Ovary (tissue), 9 donors: ENCODE measurements around the gene SS18L1. TPM values are rescaled to one million over a fixed set of nuclear protein-coding genes. Genes with fewer than 3 reads are reported as not detected.

Experiments used
- DNase-seq, 5 donors: peaks; one replicate each; pipeline ENCODE4 v3.0.0-alpha.2; 2019 to 2020
- H3K27ac ChIP-seq, 2 donors: fragments of 200-600 bp; one replicate each; pipeline versions ENCODE4 v1.5.1 to v1.8.0; 2019 to 2022
- H3K27me3 ChIP-seq: fragments of 200-600 bp; one replicate; pipeline ENCODE4 v1.8.0; 2022
- H3K36me3 ChIP-seq: fragments of 200-600 bp; sonication (generic); one replicate; pipeline ENCODE4 v1.5.1; 2019
- H3K4me1 ChIP-seq: one replicate; pipeline ENCODE4 v1.8.1; 2013; ENCODE audit warnings: mild to moderate bottlenecking, moderate library complexity; ENCODE audit not compliant: insufficient read depth
- H3K4me3 ChIP-seq: fragments of 200-600 bp; sonication (generic); one replicate; pipeline ENCODE4 v1.5.1; 2017
- H3K9me3 ChIP-seq, 2 donors: fragments of 200-600 bp in 1 of 2; sonication (generic) in 1 of 2; one replicate each; pipeline versions ENCODE4 v1.5.1 to v1.8.1; 2013 to 2019; ENCODE audit warnings: mild to moderate bottlenecking in 1 of 2, moderate library complexity in 1 of 2
- CTCF ChIP-seq, 3 donors: fragments of 450-650 bp in 2 of 3; fragments of 200-600 bp in 1 of 3; IDR thresholded peaks; one replicate each; pipeline versions ENCODE4 v1.5.1 to v1.8.0; 2016 to 2022; ENCODE audit warnings: antibody characterized with exemption in 3 of 3, mild to moderate bottlenecking in 1 of 3
- EP300 ChIP-seq: sonication (generic); formaldehyde crosslinking; IDR thresholded peaks from one replicate; pipeline ENCODE4 v1.6.1; 2017; ENCODE audit warnings: antibody characterized with exemption
- POLR2A ChIP-seq: fragments of 450-650 bp; IDR thresholded peaks from one replicate; pipeline ENCODE4 v1.6.1; 2017; ENCODE audit warnings: antibody characterized with exemption, mild to moderate bottlenecking, moderate library complexity
- WGBS, 3 donors: extraction: QIAGEN DNeasy Blood & Tissue Kit in 1 of 3; methylation state at CpG; one replicate each; pipeline versions ENCODE4 v1.1.5 to v1.1.7; 2013 to 2017; 5-methylcytosine and 5-hydroxymethylcytosine counted together
- intact Hi-C, 4 donors: fragments of 100-400 bp; cut with DNase I; formaldehyde crosslinking; loops; one replicate each; pipeline versions ENCODE4 v1.11.0 to v1.15.1; 2022 to 2023
- polyA plus RNA-seq, 2 donors: library from polyadenylated mRNA; stranded (reverse); fragments of 200-250 nt in 1 of 2; fragments of 350-450 nt in 1 of 2; fragmentation: Illumina TruSeq in 1 of 2; extraction: RNeasy Lipid Tissue Mini Kit (QIAGEN cat#74804) in 1 of 2; gene quantifications; one replicate each; pipeline ENCODE4 v1.2.3, GENCODE V29; 2013 to 2014
- total RNA-seq, 7 donors: library from RNA; depleted of rRNA in 2 of 7; stranded (reverse); fragments of >200 nt in 2 of 7; fragmentation: NEBNext Ultra II Directional in 3 of 7; extraction: Animal tissue kit (Norgen Biotek cat#: 25700) in 3 of 7; gene quantifications; one replicate each; pipeline versions ENCODE4 v1.1.0 to v1.2.4, GENCODE V29; 2016 to 2023
- donor health status: DM: no; HTN: no; CAD: no; lungs with moderate emphysema.
- donor health status: DM: no; HTN: no; CAD: no.
- donor health status: Bipolar disorder and iron deficiency.
- donor health status: DM: yes; HTN: yes; CAD: no.
- donor health status: DM: no; HTN: no; CAD: no.
- donor health status: DM: yes; HTN: yes; CAD: no.

Gene SS18L1
- total and polyA plus RNA-seq, 9 donors, result 7.7 to 14.3 (median 12.4) TPM

GRCh38 chr20:62230696-62231095 lies 87.1 kb downstream of the SS18L1 start:
- H3K27me3 ChIP-seq, result no peaks in the 10 kb centered on the region

GRCh38 chr20:62231292-62231691 lies 87.7 kb downstream of the SS18L1 start:
- no peak for TF ChIP-seq POLR2A
- no peak for TF ChIP-seq CTCF (IDR thresholded peaks at IDR 0.05)
- H3K27ac ChIP-seq, result no peak overlapping the region
- no peaks in the 10 kb centered on the region for H3K4me1 ChIP-seq
- H3K36me3 ChIP-seq, result no peaks in the 10 kb centered on the region
- no peaks in the 10 kb centered on the region for H3K27me3 ChIP-seq
- WGBS, 3 donors, result 88 to 93% (median 90%) methylated on average over 6 of the region's 6 CpGs
- H3K4me3 ChIP-seq, result no peak overlapping the region
- H3K9me3 ChIP-seq, result no peaks in the 10 kb centered on the region
- intact Hi-C loops, result no loop called here
- DNase-seq, result no peak

More at GRCh38 chr20:62230696-62231095, 87.1 kb downstream of the SS18L1 start:
- Histone ChIP-seq H3K9me3 (no peaks in the 10 kb centered on the region), H3K36me3 (no peaks in the 10 kb centered on the region), H3K4me1 (no peaks in the 10 kb centered on the region), H3K4me3 (no peak overlapping the region), H3K27ac (no peak overlapping the region)
- intact Hi-C loops, result no loop called here
- no peak for DNase-seq
- TF ChIP-seq CTCF (IDR thresholded peaks at IDR 0.05) (no peak), EP300 (no peak), POLR2A (no peak)
- 78 to 84% (median 80%) methylated on average over 10 of the region's 10 CpGs for WGBS, 3 donors

Other genes with a start within 250 kb of the SS18L1 start
- 10 to 100 TPM; 15.6 to 34.7 (median 28.1) TPM for gene TAF4, start 77.9 kb upstream of the SS18L1 start, total RNA-seq
- gene TAF4, start 77.9 kb upstream of the SS18L1 start, polyA plus RNA-seq, result 10 to 100 TPM in 1 of 2 donors, 1 to 10 TPM in 1; 9.3 to 14.2 TPM
- gene LSM14B, start 21.3 kb upstream of the SS18L1 start, total RNA-seq, result 10 to 100 TPM; 21.5 to 62.2 (median 56.1) TPM
- gene LSM14B, start 21.3 kb upstream of the SS18L1 start, polyA plus RNA-seq, result 10 to 100 TPM; 21.7 to 39.8 TPM
- gene PSMA7, start 375 bp upstream of the SS18L1 start, total RNA-seq, result 100 to 1,000 TPM; 163 to 214 (median 168) TPM
- 100 to 1,000 TPM; 105 to 212 TPM for gene PSMA7, start 375 bp upstream of the SS18L1 start, polyA plus RNA-seq
- 10 to 100 TPM; 16.2 to 36.9 (median 33.3) TPM for gene MTG2, start 39.3 kb downstream of the SS18L1 start, total RNA-seq
- 10 to 100 TPM; 12.7 to 35.5 TPM for gene MTG2, start 39.3 kb downstream of the SS18L1 start, polyA plus RNA-seq
- gene HRH3, start 76.5 kb downstream of the SS18L1 start, total RNA-seq, result not detected
- not detected for gene HRH3, start 76.5 kb downstream of the SS18L1 start, polyA plus RNA-seq
- gene OSBPL2, start 94.8 kb downstream of the SS18L1 start, total RNA-seq, result 10 to 100 TPM; 17.9 to 42.2 (median 36.6) TPM
- gene OSBPL2, start 94.8 kb downstream of the SS18L1 start, polyA plus RNA-seq, result 10 to 100 TPM; 14.2 to 30.1 TPM
- 100 to 1,000 TPM in 1 of 7 donors, 10 to 100 TPM in 6; 42.8 to 109 (median 56.3) TPM for gene ADRM1, start 159.2 kb downstream of the SS18L1 start, total RNA-seq
- gene ADRM1, start 159.2 kb downstream of the SS18L1 start, polyA plus RNA-seq, result 10 to 100 TPM in 1 of 2 donors, 1 to 10 TPM in 1; 7.8 to 52.5 TPM
- gene LAMA5, start 223.5 kb downstream of the SS18L1 start, total RNA-seq, result 100 to 1,000 TPM in 1 of 7 donors, 10 to 100 TPM in 6; 24.7 to 115 (median 51.2) TPM
- 10 to 100 TPM in 1 of 2 donors, 1 to 10 TPM in 1; 4.7 to 42.2 TPM for gene LAMA5, start 223.5 kb downstream of the SS18L1 start, polyA plus RNA-seq
- 1,000 to 10,000 TPM; 2,424 to 8,739 (median 2,977) TPM for gene RPS21, start 243.3 kb downstream of the SS18L1 start, total RNA-seq
- 1,000 to 10,000 TPM; 1,038 to 9,967 TPM for gene RPS21, start 243.3 kb downstream of the SS18L1 start, polyA plus RNA-seq